ENCODE measurements around the gene JAM2.

DNA sequence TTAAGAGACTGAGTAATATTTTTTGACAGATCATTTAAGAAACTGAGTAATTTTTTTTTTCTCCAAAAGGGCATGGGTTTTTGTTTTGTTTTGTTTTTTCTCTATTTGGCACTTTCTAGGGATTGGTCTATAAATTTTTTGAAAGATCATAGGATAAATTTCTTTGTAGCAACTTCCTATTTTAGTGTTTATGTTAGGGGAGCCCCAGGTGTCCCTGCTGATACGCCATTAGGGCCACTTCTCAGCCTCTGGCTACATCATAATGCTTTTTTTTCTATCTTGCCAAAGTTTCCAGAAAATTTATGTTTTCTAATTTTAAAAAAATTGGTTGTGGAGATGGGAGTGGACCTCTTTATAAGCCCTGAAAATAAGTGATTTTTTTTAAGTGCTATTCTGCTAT is 98.4 kb downstream of the JAM2 start:
- no peak for TF ChIP-seq POLR2A (IDR thresholded peaks at IDR 0.05)
- TF ChIP-seq, protein P1, sequence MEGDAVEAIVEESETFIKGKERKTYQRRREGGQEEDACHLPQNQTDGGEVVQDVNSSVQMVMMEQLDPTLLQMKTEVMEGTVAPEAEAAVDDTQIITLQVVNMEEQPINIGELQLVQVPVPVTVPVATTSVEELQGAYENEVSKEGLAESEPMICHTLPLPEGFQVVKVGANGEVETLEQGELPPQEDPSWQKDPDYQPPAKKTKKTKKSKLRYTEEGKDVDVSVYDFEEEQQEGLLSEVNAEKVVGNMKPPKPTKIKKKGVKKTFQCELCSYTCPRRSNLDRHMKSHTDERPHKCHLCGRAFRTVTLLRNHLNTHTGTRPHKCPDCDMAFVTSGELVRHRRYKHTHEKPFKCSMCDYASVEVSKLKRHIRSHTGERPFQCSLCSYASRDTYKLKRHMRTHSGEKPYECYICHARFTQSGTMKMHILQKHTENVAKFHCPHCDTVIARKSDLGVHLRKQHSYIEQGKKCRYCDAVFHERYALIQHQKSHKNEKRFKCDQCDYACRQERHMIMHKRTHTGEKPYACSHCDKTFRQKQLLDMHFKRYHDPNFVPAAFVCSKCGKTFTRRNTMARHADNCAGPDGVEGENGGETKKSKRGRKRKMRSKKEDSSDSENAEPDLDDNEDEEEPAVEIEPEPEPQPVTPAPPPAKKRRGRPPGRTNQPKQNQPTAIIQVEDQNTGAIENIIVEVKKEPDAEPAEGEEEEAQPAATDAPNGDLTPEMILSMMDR (IDR thresholded peaks at IDR 0.05) = no peak
